NCI-H146 treated with DMSO at 0.1 percent for 48 hours (cell line): ENCODE data around the gene SYNPO2L.
"Not testable (repeated sequence)": the region's sequence is repeated elsewhere in the genome, so short reads cannot be mapped to it uniquely, and the experiment has no call there.

Source experiments
- DNase-seq: peaks from one replicate; lab custom pipeline; 2025; ENCODE audit not compliant: unreplicated experiment; lab: John Stamatoyannopoulos, UW

The SYNPO2L gene, protein sequence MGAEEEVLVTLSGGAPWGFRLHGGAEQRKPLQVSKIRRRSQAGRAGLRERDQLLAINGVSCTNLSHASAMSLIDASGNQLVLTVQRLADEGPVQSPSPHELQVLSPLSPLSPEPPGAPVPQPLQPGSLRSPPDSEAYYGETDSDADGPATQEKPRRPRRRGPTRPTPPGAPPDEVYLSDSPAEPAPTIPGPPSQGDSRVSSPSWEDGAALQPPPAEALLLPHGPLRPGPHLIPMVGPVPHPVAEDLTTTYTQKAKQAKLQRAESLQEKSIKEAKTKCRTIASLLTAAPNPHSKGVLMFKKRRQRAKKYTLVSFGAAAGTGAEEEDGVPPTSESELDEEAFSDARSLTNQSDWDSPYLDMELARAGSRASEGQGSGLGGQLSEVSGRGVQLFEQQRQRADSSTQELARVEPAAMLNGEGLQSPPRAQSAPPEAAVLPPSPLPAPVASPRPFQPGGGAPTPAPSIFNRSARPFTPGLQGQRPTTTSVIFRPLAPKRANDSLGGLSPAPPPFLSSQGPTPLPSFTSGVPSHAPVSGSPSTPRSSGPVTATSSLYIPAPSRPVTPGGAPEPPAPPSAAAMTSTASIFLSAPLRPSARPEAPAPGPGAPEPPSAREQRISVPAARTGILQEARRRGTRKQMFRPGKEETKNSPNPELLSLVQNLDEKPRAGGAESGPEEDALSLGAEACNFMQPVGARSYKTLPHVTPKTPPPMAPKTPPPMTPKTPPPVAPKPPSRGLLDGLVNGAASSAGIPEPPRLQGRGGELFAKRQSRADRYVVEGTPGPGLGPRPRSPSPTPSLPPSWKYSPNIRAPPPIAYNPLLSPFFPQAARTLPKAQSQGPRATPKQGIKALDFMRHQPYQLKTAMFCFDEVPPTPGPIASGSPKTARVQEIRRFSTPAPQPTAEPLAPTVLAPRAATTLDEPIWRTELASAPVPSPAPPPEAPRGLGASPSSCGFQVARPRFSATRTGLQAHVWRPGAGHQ

GRCh38 chr10:73655990-73656298, at the start of gene SYNPO2L:
SYNPO2L (minus strand) TSS chr10:73656029; CDS start chr10:73655922, 107 bp downstream.
- no peak for DNase-seq

GRCh38 chr10:73703924-73704323, 48.1 kb upstream of the SYNPO2L start:
- DNase-seq, result not testable (repeated sequence)

DNA sequence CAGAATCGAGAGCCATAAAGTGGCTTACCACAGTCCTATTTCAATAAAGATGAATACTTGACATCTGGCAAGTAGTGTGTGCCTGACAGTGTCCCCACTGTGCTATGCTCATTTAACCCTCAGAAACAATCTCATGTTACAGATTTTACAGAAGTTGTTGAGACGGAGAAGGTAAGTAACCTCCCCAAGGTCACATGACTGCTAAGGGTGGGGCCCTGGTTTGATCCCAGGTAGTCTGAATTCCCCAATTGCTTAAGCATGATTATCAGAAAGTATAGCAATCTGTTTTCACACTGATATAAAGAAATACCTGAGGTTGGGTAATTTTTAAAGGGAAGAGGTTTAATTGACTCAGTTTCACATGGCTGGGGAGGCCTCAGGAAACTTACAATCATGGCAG, 43.0 kb upstream of the SYNPO2L start:
- DNase-seq, result not testable (repeated sequence)

- DNase-seq, result not testable (repeated sequence)
Measured at GRCh38 chr10:73697675-73698159, 41.9 kb upstream of the SYNPO2L start, which contains the start of gene AGAP5. AGAP5 (minus strand) TSS chr10:73698109; CDS start chr10:73697755, 354 bp downstream.

DNA sequence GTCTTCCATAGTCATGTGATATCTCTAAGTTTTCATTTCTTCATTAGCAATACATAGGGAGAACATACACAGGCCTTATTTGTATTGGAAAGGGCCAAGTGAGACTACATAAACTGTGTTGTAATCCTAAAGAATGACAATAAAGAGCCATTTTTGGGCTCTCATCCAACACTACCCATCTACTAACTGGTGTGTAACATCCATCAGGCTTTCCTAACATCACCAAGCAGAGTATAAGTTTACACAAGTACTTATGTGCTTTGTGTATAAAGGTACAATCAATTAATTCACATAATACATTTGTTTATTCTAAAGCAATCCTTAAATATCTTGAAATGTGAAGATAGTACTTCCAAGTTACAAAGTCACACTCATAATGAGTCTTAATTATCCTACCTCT, 39.5 kb upstream of the SYNPO2L start:
- DNase-seq, result not testable (repeated sequence)

DNA sequence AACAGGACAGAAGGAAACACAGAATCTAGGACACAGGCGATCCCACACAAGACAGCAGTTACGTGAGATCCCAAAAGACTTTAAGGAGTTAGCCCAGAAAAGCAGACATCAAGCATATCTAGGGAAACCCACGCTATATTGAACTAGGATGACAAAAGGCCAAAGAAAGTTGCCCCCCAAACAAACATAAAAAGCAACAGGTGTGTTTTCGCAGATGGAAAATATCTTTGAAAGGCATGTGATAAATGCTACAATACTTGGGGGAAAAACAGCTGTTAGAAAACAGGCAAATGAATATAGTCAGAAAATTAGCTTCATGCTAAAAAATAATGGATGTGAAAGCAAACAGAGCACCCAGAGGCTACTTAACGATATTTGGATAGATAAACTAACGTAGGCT, 34.9 kb upstream of the SYNPO2L start:
- DNase-seq, result not testable (repeated sequence)

DNA sequence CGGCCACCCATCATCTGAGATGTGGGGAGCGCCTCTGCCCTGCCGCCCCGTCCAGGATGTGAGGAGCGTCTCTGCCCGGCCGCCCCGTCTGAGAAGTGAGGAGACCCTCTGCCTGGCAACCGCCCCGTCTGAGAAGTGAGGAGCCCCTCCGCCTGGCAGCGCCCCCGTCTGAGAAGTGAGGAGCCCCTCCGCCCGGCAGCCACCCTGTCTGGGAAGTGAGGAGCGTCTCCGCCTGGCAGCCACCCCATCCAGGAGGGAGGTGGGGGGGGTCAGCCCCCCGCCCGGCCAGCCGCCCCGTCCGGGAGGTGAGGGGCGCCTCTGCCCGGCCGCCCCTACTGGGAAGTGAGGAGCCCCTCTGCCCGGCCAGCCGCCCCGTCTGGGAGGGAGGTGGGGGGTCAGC, 33.8 kb upstream of the SYNPO2L start:
- DNase-seq, result not testable (repeated sequence)

DNA sequence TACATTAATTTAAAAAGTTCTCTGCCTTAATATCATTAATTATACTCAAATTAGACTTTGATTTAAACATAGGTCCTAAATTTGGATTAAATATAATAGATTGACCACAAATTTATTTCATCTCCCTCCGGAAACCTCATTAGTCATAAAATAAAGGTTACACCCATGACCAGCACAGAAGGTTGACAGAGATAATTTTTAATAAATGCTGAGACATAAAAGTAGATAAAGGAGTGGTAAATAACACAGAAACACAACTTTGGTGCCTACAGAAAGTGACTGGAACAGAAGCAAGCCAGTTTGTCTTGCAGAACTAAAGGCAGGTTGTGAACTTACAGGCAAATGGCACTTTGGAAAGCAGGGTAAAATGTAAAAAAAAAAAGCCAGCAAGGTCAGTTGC, 31.8 kb upstream of the SYNPO2L start:
- not testable (repeated sequence) for DNase-seq

GRCh38 chr10:73674546-73674945, 18.7 kb upstream of the SYNPO2L start:
- DNase-seq, result not testable (repeated sequence)

DNA sequence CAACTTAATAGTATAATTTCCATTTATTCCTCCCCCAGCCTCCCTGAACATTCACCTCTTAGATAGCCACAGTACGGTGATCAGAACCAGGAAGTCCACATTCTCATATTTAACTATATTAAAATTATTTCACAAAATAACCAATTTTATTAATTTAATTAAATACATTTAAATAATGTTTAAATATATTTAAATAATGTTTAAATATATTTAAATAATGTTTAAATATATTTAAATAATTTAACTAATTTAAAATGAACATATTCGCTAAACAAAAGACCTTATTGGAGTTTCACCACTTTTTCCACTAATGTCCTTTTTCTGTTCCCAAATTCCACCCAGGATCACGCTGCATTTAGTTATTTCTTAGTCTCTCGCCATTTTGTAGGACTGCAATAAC, 12.5 kb upstream of the SYNPO2L start:
- DNase-seq, result not testable (repeated sequence)

DNA sequence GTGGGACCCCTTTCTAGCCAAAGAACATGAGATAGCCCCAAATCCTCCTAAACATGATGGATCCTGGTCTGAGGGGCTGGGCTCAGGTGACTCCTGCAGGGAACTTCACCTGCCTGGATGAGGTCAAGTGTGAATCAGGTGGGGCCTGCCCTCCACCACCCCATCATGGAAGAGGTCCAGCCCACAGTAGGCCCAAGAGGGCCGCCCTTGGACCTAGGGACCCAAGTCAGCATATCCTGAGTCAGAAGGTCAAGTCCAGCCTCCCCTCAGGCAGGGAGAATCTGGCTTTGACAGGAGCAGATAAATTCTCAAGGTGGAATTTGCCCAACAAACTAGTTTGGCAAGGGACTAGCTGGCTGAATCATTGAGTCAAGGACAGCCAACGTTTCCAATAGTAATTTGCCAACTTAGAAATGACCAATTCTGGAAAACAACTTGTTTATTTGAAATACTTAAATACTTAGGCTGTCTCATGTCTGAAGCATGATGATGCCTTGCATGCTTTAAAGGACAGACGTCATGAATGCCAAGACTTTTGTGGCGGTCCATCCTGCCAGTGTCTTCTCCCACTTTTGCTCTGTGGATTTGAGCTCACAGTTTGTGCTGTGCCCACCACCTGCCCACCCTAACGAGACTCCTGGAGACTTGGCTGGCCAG, 10.5 kb upstream of the SYNPO2L start:
- not testable (repeated sequence) for DNase-seq

GRCh38 chr10:73665581-73665980, 9.8 kb upstream of the SYNPO2L start:
- DNase-seq, result not testable (repeated sequence)

GRCh38 chr10:73664156-73665040, 8.6 kb upstream of the SYNPO2L start:
- not testable (repeated sequence) for DNase-seq

- DNase-seq, result not testable (repeated sequence)
Measured at GRCh38 chr10:73663621-73664020, 7.8 kb upstream of the SYNPO2L start.

DNA sequence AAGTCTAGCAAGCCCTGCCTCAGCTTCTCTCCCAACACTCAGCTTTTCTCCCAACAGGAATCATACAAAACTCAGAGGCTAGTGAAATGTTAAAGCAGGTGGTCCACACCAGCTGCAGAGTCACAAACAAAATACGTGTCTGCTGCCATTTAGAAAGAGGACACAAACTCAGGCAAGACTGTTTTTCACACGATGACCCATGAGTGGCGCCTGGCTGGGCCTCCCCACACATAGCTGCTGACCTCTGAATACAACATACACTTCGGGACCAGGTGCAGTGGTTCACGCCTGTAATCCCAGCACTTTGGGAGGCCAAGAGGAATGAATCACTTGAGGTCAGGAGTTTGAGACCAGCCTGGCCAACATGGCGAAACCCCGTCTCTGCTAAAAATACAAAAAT, 6.9 kb upstream of the SYNPO2L start:
- not testable (repeated sequence) for DNase-seq

DNA sequence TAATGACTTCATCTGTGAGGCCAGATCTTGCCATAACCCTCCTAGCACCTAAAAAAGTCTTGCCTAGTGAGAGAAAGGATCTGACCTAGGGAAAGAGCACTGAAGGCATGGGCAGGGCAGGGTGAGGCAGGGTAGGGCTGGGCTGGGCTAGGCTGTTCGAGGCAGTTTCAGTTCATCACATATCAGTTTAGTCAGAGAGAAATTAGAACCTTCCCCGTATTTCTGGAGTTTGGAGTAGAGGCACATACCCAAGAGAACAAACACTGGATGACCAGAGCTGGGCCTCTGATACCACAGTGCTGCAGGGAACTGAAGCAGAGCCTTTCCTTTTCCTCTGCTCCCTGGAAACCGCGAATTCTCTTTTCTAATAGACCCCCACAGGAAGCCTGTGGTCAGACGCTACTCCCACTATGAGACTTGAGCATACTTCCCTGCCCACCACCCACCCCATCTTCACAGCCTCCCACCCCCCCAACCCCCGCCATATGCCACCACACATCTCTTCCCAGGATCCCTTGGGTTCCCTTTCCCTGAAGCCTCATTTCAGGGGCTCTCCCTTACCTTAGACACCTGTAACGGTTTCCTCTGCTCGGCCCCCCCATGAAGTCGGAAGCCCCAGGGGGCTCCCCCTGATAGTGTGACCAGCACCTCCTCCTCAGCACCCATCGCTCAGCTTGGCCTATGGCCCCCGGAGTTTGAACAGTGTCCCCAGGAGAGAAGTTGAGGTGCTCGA, 406 bp downstream of the SYNPO2L start:
- no peak for DNase-seq

- no peak for DNase-seq
Measured at GRCh38 chr10:73653701-73654100, 2.1 kb downstream of the SYNPO2L start.

GRCh38 chr10:73653195-73653594, 2.6 kb downstream of the SYNPO2L start:
- no peak for DNase-seq
